ENCODE measurements around the gene CBL.

The CBL gene

GRCh38 chr11:119318240-119319135 lies 112.3 kb downstream of the CBL start:
- H4K20me1 ChIP-seq (ENCODE audit: insufficient read depth, low read length), result peaks cover 19% of the 10 kb centered on the region
- TF ChIP-seq CTCF (IDR thresholded peaks at IDR 0.05; ENCODE audit: borderline replicate concordance, extremely low read depth, low read length, poor library complexity, severe bottlenecking), result no peak
- TF ChIP-seq EZH2 (IDR thresholded peaks at IDR 0.05; ENCODE audit: borderline replicate concordance, low read depth, low read length, severe bottlenecking), result no peak
- no peak overlapping the region for H3K4me2 ChIP-seq (ENCODE audit: insufficient read depth, low read length)
- no peak overlapping the region for H3K4me3 ChIP-seq (ENCODE audit: low read depth in 1 of 2, low read length in 2 of 2)
- H3K36me3 ChIP-seq (ENCODE audit: insufficient read depth, low read length), result no peaks in the 10 kb centered on the region
- H3K4me1 ChIP-seq (ENCODE audit: insufficient read depth, low read length), result peaks cover 39% of the 10 kb centered on the region
- no peak overlapping the region for H3K27ac ChIP-seq (ENCODE audit: low read length)
- no peaks in the 10 kb centered on the region for H3K79me2 ChIP-seq (ENCODE audit: insufficient read depth, low read length)
- no peak for ATAC-seq (ENCODE audit: insufficient read depth, low read depth)
- no peak overlapping the region for H2AFZ ChIP-seq (ENCODE audit: low read depth, low read length)
- no peak for DNase-seq
- peaks cover 53% of the 10 kb centered on the region for H3K27me3 ChIP-seq (ENCODE audit: insufficient read depth, low read length, poor library complexity)
- H3K9me3 ChIP-seq (ENCODE audit: insufficient read depth, low read length, severe bottlenecking), result no peaks in the 10 kb centered on the region
- no peak overlapping the region for H3K9ac ChIP-seq (ENCODE audit: low read depth, low read length)

GRCh38 chr11:119319136-119319699 lies 113.1 kb downstream of the CBL start:
- no peak overlapping the region for H3K9ac ChIP-seq (ENCODE audit: low read depth, low read length)
- no peak overlapping the region for H3K27ac ChIP-seq (ENCODE audit: low read length)
- no peaks in the 10 kb centered on the region for H3K9me3 ChIP-seq (ENCODE audit: insufficient read depth, low read length, severe bottlenecking)
- H3K79me2 ChIP-seq (ENCODE audit: insufficient read depth, low read length), result no peaks in the 10 kb centered on the region
- H4K20me1 ChIP-seq (ENCODE audit: insufficient read depth, low read length), result peaks cover 19% of the 10 kb centered on the region
- peaks cover 39% of the 10 kb centered on the region for H3K4me1 ChIP-seq (ENCODE audit: insufficient read depth, low read length)
- no peak for DNase-seq
- ATAC-seq (ENCODE audit: insufficient read depth, low read depth), result no peak
- no peak overlapping the region for H3K4me2 ChIP-seq (ENCODE audit: insufficient read depth, low read length)
- no peak overlapping the region for H3K4me3 ChIP-seq (ENCODE audit: low read depth in 1 of 2, low read length in 2 of 2)
- H2AFZ ChIP-seq (ENCODE audit: low read depth, low read length), result no peak overlapping the region
- H3K27me3 ChIP-seq (ENCODE audit: insufficient read depth, low read length, poor library complexity), result peaks cover 53% of the 10 kb centered on the region
- TF ChIP-seq EZH2 (IDR thresholded peaks at IDR 0.05; ENCODE audit: borderline replicate concordance, low read depth, low read length, severe bottlenecking), result no peak
- TF ChIP-seq CTCF (IDR thresholded peaks at IDR 0.05; ENCODE audit: borderline replicate concordance, extremely low read depth, low read length, poor library complexity, severe bottlenecking), result no peak
- no peaks in the 10 kb centered on the region for H3K36me3 ChIP-seq (ENCODE audit: insufficient read depth, low read length)

- Histone ChIP-seq H3K4me3 (ENCODE audit: low read depth in 1 of 2, low read length in 2 of 2) (no peak overlapping the region), H3K36me3 (ENCODE audit: insufficient read depth, low read length) (no peaks in the 10 kb centered on the region), H3K27me3 (ENCODE audit: insufficient read depth, low read length, poor library complexity) (peaks cover 51% of the 10 kb centered on the region), H4K20me1 (ENCODE audit: insufficient read depth, low read length) (peaks cover 19% of the 10 kb centered on the region), H3K79me2 (ENCODE audit: insufficient read depth, low read length) (no peaks in the 10 kb centered on the region), H3K9ac (ENCODE audit: low read depth, low read length) (no peak overlapping the region), H3K9me3 (ENCODE audit: insufficient read depth, low read length, severe bottlenecking) (no peaks in the 10 kb centered on the region), H2AFZ (ENCODE audit: low read depth, low read length) (no peak overlapping the region), H3K4me1 (ENCODE audit: insufficient read depth, low read length) (peaks cover 37% of the 10 kb centered on the region), H3K27ac (ENCODE audit: low read length) (no peak overlapping the region), H3K4me2 (ENCODE audit: insufficient read depth, low read length) (no peak overlapping the region)
- TF ChIP-seq CTCF (IDR thresholded peaks at IDR 0.05; ENCODE audit: borderline replicate concordance, extremely low read depth, low read length, poor library complexity, severe bottlenecking) (no peak), EZH2 (IDR thresholded peaks at IDR 0.05; ENCODE audit: borderline replicate concordance, low read depth, low read length, severe bottlenecking) (no peak)
- DNase-seq (no peak), ATAC-seq (ENCODE audit: insufficient read depth, low read depth) (no peak)
These were observed 113.6 kb downstream of the CBL start for GRCh38 chr11:119319700-119320239.
